HG03565 (cell line): ENCODE measurements around the gene KDM5C.
"Not testable (repeated sequence)": the region's sequence is repeated elsewhere in the genome, so short reads cannot be mapped to it uniquely, and the experiment has no call there.

ENCODE experiments used
- ATAC-seq: cut with Tn5 transposase; IDR thresholded peaks from one replicate; pipeline ENCODE4 v1.9.1; 2021; ENCODE audit warnings: mild to moderate bottlenecking, moderate library complexity; ENCODE audit not compliant: unreplicated experiment

The KDM5C gene

DNA sequence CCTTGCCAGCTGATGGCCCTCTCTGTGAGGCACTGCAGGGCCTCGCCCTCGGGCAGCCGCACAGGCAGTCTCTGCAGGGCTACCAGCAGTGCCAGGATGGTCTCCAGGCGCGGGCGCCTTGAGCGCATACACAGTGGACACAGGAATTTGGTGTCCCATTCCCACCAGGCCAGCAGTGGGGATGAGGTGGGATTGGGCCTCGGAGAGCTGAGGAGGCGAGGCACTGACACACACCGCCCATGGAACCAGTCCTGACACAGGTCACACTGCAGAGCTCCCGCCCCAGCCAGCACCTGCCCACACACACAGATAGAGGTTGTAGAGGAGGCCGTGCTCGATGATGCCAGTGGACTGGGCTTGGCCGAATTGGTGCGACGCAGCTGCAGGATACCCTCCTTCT is 30.7 kb downstream of the KDM5C start:
- no peak for ATAC-seq

DNA sequence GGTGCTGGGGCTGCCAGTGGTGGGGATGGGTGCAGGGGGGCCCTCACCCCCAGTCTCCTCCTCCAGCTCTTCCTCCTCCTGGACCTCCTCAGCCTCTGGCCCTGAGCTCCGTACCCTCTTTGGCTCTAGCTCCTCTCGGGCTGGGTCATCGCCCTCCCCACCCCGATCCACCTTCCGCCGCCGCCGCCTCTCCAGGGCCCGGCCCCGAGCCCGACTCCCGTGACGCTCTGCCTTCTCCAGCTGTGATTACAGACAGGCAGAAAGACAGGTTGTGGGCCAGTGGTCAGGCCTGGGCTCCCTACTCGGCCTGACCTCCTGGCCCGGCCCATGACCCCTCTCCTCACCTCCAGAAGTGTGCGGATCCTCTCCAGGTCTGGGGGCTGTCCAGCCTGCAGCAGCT is 31.9 kb downstream of the KDM5C start:
- no peak for ATAC-seq

DNA sequence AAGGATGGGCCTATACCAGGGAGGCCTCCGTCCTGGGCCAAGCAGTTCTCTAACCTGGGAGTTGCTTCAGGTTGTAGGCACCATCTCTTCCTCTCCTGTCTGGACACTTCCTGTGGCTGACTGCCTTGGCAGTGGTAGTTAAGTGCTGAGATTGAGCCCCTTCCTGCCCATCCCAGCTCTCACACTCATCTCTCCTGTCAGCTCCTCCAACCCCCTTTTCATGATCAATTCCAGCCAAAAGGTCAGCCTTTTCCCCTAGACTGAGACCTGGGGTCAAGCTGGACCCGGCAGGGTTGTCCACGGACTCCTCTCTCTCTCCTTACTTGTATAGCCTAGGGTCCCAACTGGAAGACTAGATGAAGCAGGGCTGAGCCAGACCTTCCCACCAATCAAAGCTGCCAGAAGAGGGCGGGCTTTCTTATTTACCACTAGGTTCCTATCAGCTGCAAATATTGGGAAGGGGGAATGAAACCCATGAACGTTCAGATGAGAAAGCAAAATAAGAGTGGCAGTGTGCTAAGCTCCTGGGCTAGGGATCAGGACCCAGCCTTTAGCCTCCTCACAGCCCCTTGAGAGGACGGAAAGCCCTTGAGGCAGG is 34.5 kb downstream of the KDM5C start:
- ATAC-seq, result no peak

DNA sequence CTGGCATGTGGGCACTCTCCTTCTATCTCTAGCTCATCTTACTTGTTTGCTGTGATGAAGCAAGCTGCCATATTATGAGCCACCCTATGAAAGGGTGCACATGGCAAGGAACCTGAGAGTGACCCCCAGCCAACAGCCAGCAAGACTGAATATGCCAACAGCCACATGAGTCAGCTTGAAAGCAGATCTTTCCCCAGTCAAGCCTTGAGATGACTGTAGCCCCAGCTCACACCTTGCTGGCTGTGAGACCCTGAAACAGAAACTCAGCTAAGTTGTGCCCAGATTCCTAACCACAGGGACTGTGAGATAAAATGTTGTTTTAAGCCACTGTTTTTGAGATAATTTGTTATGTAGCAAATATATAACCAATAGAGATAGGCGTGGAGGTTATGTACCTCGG is 36.2 kb downstream of the KDM5C start:
- peak; percentile 64 for ATAC-seq

DNA sequence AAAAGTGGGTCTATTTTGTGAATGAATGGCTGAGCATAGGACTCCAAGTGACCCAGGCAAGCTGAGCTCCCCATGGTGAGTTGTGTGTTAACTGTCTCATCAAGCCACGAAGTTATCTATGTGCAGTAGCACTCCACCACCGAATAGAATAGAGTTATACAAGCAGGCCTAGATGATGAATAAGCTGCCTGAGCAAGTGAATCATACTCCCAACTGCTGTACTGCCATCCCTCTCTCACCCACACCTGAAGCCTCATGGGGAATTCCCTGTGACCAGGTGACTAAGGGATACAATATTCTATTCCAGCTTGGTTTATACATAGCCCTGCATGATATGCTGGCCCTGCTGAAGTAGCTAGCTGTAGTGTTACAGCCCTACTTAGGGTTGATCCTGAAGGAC is 38.7 kb downstream of the KDM5C start:
- ATAC-seq, result no peak

DNA sequence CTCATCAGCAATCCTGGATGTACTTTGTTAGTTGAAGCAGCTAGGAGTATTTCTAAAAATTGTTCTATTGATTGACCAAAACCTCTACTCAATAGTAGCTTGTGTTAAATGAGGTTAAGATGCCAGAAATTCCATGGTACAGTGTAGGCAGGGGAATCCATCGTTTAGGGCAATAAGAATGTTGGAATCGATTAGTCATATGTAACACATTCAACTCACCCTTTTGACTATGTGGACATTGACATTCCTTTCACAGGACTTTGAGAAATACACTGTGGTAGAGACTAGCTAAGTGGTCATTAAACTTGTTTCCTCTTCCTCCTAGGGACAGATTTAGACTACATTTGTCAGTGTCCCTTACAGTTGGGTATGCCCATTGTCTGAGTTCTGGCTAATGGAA is 40.2 kb downstream of the KDM5C start:
- ATAC-seq, result no peak

DNA sequence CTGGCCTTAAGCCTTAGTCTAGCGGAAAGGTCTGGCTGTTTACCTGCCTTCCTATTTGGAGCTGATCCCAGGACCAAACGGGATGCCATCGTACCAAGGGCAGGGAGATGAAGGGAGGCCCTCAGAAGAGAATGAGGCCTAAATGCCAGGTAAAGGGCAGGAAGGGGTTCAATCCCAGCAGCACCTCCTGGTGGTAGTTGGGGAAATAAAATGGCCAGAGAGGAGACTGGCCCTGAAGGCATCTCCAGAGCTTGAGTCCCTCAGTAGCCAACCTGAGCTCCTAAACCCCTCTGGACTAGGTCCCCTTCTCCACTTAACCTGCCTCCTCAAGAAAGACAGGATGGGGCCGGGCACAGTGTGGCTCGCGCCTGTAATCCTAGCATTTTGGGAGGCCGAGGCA is 53.7 kb downstream of the KDM5C start:
- ATAC-seq, result no peak

DNA sequence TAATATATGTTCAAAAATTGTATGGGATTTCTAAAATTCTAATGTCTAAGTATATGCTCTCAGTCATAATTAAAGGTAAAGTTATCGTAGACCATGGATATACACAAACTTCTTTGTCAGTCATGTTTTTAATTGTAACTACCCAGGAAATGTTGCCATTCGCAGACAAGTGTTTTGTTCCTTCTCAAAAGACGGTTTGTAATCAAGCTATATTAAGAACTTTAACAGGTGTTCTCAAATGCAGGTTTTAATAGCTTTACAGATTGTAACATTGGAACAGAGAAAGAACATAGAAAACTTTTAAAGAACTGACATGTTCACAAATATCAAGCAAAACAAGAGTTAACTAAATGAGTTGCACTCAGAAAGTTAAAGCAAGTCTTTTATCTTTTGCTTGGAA is 58.9 kb downstream of the KDM5C start:
- no peak for ATAC-seq

DNA sequence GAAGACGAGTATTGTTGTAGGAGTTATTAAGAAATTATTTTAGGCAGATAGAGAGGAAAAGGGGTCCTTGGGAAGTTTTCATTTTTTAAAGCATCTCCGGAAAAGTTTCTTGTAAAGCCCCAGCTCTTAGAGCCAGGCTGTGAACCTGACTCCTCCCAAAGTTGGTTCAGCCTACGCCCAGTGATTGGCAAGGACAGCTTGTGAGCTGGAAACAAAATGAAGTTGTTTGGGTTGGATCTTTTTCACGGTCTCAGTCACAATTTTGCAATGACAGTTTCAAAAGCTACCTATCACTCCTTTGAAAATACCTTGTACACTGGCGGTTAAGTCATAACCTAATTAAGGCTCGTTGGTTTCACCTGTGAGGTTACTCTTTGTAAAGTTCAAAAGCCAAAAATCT is 60.4 kb downstream of the KDM5C start:
- ATAC-seq, result not testable (repeated sequence)

DNA sequence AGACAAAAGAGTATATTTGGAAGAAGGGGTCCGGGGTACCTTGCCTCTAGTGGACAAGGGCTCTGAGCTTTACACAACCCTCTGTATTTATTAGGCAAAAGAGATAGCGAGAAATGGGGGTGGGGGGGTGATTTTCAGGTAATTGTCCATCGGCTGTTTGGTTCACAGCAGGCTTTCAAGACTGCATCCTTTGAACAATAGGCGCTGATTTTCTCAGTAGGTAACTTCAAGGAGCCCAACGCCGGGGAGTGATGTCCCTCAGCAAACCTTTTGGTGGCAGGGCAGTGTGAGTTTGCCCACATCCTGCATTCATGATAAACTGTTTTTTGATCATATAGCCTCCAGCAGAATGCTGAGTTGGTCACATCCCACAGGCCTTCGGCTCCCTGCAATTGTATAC is 61.6 kb downstream of the KDM5C start:
- ATAC-seq, result no peak

DNA sequence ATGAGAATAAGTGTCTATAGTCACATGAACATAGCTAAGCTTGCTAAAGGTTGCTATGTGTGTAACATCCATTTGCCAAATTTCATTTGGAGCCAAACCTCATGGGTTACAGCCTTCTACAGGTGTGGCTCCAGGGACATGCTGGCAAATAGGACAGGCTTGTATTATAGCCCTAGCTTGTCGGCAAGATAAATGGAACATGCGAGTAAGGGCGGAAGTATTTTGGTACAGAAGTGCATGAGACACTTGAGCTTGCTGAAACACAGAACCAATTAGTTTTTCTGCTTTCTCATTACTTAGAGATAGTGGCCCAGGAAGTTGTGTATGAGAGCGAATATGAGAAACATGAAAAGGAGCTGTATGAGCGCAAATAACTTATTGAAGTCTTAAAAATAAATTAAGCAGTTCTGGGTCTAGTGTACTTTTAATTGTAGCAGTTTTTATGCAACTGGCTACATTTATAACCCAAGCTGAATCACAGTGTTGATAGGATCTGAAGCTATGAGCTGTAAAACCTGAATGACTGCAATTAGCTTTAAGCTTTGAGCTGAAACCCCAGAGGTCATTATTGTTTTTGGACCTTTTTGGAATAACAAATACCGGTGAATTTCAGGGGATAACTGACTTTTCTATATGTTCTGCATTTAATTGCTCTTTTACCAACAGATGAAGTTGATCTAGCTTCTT is 64.6 kb downstream of the KDM5C start:
- no peak for ATAC-seq

DNA sequence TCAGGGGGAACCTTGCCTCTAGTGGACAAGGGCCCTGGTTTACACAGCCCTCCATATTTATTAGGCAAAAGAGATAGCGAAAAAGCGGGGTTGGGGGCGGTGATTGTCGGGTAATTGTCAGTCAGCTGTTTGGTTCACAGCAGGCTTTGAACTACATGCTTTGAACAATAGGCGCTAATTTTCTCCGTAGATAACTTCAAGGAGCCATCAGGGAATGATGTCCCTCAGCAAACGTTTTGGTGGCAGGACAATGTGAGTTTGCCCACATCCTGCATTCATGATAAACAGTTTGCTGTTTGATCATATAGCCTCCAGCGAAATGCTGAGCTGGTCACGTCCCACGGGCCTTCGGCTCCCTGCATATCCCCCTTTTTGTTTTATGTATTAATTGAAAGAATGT is 65.8 kb downstream of the KDM5C start:
- no peak for ATAC-seq

DNA sequence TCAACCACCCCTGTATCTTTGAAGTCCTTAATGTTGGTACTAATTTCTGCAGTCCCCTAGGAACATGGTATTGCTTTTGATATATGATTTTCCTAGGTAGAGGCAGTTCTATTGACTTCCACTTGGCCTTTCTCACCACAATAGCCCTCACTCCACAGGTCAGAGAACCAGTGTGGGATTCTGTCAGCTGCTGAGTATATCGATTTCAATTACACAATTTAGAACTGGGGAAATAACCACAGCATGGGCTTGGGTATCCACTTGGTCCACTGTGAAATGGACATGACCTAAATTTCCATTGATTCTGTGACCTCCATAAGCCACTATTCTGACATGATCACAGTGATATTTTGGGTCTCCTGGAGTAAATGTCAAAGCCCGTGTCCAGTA is 68.8 kb downstream of the KDM5C start:
- no peak for ATAC-seq

DNA sequence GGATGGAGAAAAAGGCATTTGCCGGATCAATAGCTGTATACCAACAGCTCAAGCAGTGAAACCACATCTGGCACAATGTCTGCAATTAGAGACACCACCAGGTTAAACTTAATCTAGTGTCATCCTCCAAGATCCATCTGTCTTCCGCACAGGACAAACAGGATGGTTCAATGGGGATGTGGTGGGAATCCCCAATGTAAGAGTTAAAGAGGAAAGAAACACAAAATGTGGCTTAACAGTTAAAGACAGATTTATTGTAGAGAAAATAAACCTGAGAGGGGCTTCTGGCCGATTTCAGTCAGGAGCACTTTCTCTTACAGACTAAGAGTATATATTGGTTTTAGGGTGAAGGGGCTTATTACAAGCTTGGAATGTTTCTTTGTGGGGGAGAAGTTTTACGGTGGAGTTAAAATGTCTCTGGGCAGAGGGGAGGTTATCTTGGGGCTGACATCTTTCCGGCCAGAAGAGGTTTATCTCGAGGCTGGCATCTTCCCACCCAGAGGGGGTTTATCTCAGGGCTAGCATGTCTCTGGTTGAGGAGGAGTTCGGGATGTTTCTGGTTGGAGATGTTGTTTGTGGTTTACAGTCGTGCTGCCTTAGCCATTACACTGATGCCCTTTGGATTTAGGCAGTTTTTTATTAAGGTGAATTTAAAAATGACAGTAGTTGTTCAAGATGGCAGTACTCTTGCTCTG is 69.3 kb downstream of the KDM5C start:
- no peak for ATAC-seq

DNA sequence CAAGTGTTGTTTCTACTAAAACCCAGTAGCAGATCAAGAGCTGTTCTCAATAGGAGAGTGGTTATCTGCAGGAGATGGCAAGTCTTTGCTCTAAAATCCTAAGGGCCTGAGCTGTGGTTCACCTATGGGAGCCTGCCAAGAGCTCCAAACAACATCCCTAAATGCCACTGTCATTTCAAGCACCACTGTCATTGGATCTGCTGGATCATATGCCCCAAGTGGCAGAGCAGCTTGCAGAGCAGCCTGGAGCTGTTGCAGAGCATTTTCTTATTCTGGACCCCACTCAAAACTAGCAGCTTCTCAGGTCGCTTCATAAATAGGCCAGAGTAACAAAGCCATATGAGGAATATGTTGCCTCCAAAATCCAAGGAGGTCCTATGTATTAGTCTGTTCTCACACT is 71.4 kb downstream of the KDM5C start:
- ATAC-seq, result no peak
